Rectal smooth muscle tissue (tissue), 1 donor: ENCODE results near the gene ASRGL1.
"Not testable (repeated sequence)": the region's sequence is repeated elsewhere in the genome, so short reads cannot be mapped to it uniquely, and the experiment has no call there.

Source experiments
- H3K27ac ChIP-seq: one replicate; pipeline ENCODE4 v1.7.0; 2013; ENCODE audit warnings: low read depth, low read length, inconsistent platforms
- H3K27me3 ChIP-seq: one replicate; pipeline ENCODE4 v1.7.0; 2013; ENCODE audit warnings: low read length; ENCODE audit not compliant: control insufficient read depth, insufficient read depth
- H3K36me3 ChIP-seq: one replicate; pipeline ENCODE4 v1.7.0; 2013; ENCODE audit warnings: low read length; ENCODE audit not compliant: control insufficient read depth, insufficient read depth
- H3K4me1 ChIP-seq: one replicate; pipeline ENCODE4 v1.7.0; 2013; ENCODE audit warnings: low read length; ENCODE audit not compliant: control insufficient read depth, insufficient read depth
- H3K4me3 ChIP-seq: one replicate; pipeline ENCODE4 v1.7.0; 2013; ENCODE audit warnings: low read length
- H3K9ac ChIP-seq: one replicate; pipeline ENCODE4 v1.7.0; 2013; ENCODE audit warnings: low read length

Gene ASRGL1

GRCh38 chr11:62331264-62331663 is 6.0 kb upstream of the ASRGL1 start:
- not testable (repeated sequence) for H3K9ac ChIP-seq, H3K27ac ChIP-seq, H3K4me1 ChIP-seq, H3K27me3 ChIP-seq, H3K4me3 ChIP-seq, H3K36me3 ChIP-seq

DNA sequence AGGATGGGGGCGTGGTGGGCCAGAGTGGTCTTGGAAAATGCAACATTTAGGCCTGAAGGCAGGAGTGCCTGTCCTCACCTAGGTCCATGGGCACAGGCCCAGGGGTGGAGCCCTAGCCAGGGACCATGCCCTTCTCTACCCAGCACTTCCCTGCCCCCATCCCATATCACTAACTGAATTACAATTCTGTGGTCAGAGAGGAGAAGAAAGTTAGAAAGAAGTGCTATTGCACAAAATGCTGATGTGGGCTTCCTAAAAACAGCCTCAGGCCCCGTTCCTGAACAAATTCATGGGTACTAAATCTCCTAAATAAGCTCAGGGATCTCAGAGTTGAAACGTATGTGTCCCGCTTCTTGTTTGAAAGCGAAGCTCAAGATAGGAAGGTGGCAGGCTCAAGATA is 3.5 kb upstream of the ASRGL1 start:
- Histone ChIP-seq H3K4me1 (no peaks in the 10 kb centered on the region), H3K27me3 (no peaks in the 10 kb centered on the region), H3K36me3 (no peaks in the 10 kb centered on the region), H3K9ac (no peak overlapping the region), H3K27ac (no peak overlapping the region), H3K4me3 (no peak overlapping the region)

DNA sequence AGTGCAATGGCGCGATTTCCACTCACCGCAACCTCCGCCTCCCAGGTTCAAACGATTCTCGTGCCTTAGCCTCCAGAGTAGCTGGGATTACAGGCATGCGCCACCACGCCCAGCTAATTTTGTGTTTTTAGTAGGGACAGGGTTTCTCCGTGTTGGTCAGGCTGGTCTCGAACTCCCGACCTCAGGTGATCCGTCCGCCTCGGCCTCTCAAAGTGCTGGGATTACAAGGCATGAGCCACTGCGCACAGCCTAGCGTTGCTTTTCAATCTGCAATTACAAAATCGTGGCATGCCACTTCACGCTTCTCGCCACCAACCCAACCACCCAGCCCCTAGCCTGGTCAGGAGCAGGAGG is 322 bp upstream of the ASRGL1 start:
- peak overlapping the region; percentile 69 for H3K4me3 ChIP-seq
- H3K27me3 ChIP-seq, H3K36me3 ChIP-seq, H3K9ac ChIP-seq, H3K4me1 ChIP-seq, H3K27ac ChIP-seq: not testable (repeated sequence)

DNA sequence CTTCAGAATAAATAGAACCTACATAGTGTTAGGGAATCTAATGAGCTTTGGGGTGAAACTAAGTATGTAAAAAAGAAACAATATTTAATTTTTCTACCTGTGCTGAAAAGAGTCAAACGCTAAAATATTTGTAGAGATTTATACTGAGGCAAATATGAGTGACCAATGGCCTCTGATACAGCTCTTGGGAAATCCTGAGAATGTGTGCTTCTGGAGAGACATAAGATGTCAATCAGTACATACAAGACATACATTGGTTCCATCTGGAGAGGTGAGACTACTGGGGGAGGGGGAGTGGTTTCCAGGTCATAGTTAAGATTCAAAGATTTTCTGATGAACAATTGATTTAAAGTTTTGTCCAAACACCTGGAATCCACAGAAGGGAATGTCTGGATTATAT is 970 bp downstream of the ASRGL1 start:
- no peaks in the 10 kb centered on the region for H3K27me3 ChIP-seq
- H3K4me1 ChIP-seq: no peaks in the 10 kb centered on the region
- H3K36me3 ChIP-seq: no peaks in the 10 kb centered on the region
- no peak overlapping the region for H3K9ac ChIP-seq
- H3K4me3 ChIP-seq: peak overlapping the region; percentile 69
- no peak overlapping the region for H3K27ac ChIP-seq

GRCh38 chr11:62340269-62340901 is 3.1 kb downstream of the ASRGL1 start:
- no peaks in the 10 kb centered on the region for H3K36me3 ChIP-seq
- no peak overlapping the region for H3K9ac ChIP-seq
- H3K4me1 ChIP-seq: no peaks in the 10 kb centered on the region
- H3K27me3 ChIP-seq: no peaks in the 10 kb centered on the region
- no peak overlapping the region for H3K27ac ChIP-seq
- no peak overlapping the region for H3K4me3 ChIP-seq

GRCh38 chr11:62341588-62341987 is 4.3 kb downstream of the ASRGL1 start:
- Histone ChIP-seq H3K36me3 (no peaks in the 10 kb centered on the region), H3K27ac (no peak overlapping the region), H3K9ac (no peak overlapping the region), H3K4me1 (no peaks in the 10 kb centered on the region), H3K4me3 (no peak overlapping the region), H3K27me3 (no peaks in the 10 kb centered on the region)

DNA sequence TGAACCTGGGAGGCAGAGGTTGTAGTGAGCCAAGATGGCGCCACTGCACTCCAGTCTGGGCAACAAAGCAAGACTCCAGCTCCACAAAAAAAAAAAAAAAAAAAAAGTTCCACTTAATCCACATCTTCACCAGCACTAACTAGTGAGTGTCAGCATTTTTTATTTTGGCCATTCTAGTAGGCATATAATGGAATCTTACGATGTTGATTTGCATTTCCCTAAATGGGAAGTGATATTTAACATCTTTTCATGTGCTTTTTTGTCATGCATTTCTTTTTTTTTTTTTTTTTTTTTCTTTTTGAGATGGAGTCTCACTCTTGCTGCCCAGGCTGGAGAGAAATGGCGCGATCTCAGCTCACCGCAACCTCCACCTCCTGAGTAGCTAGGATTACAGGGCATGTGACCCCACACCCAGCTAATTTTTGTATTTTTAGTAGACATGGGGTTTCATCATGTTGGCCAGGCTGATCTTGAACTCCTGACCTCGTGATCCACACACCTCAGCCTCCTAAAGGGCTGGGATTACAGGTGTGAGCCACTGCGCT is 6.5 kb downstream of the ASRGL1 start:
- not testable (repeated sequence) for H3K4me1 ChIP-seq, H3K36me3 ChIP-seq, H3K9ac ChIP-seq, H3K27ac ChIP-seq, H3K4me3 ChIP-seq, H3K27me3 ChIP-seq

DNA sequence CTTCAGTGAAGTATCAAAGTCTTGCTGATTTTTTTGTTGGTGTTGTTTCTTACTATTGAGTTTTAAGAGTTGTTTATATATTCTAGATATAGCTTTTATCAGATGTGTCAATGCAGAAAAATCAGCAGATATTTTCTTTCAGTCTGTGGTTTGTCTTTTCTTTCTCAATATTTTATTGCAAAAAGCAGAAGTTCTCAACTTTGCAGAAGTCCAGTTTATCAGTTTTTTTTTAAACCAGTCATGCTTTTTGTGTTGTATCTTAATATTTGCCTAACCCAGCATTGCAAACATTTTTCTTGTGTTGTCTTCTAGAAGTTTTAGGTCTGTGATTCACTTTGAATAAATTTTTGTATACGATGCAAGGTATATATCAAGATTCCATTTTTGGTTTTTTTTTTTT is 7.0 kb downstream of the ASRGL1 start:
- H3K4me1 ChIP-seq: no peaks in the 10 kb centered on the region
- H3K9ac ChIP-seq: no peak overlapping the region
- H3K4me3 ChIP-seq: no peak overlapping the region
- no peaks in the 10 kb centered on the region for H3K27me3 ChIP-seq
- no peak overlapping the region for H3K27ac ChIP-seq
- H3K36me3 ChIP-seq: no peaks in the 10 kb centered on the region

- Histone ChIP-seq H3K4me1 (no peaks in the 10 kb centered on the region), H3K9ac (no peak overlapping the region), H3K4me3 (no peak overlapping the region), H3K27me3 (no peaks in the 10 kb centered on the region), H3K36me3 (no peaks in the 10 kb centered on the region), H3K27ac (no peak overlapping the region)
These were observed 8.6 kb downstream of the ASRGL1 start for GRCh38 chr11:62345861-62346260.

DNA sequence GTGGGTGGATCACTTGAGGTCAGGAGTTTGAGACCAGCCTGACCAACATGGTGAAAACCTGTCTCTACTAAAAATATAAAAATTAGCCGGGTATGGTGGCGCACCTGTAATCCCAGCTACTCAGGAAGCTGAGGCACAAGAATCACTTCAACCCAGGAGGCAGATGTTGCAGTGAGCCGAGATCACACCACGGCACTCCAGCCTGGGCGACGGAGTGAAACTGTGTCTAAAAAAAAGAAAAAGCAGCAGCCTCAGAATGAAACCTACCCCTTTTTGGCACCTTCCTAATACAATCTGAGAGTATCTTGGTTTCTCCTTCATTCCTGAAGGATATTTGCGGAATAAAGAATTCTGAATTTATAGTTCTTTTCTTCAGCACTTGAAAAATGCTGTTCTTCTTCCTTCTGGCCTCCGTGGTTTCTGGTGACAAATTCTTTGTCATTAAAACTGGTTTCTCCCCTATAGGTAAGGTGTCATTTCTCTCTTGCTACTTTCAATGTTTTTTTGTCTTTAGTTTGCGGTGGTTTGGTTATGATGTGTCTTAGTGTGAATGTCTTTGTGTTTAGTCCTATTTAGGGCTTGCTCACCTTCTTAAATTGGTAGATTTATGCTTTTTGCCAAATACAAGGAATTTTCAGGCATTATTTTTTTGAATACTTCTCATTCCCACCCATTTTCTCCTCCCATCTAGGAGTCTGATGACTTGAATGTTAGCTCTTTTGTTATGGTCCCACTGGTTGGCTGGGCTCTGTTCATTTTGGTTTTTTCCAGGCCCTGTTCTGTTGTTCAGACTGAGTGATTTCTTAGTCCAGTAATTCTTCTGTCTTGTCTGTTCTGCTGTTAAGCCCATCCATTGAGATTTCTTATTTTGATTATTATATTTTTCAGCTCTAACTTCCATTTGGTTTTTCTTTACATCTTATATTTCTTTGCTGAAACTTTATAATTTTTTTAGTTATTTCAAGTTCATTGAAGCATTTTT is 15.4 kb downstream of the ASRGL1 start:
- Histone ChIP-seq H3K36me3 (no peaks in the 10 kb centered on the region), H3K4me3 (no peak overlapping the region), H3K27ac (no peak overlapping the region), H3K27me3 (no peaks in the 10 kb centered on the region), H3K4me1 (no peaks in the 10 kb centered on the region), H3K9ac (no peak overlapping the region)

DNA sequence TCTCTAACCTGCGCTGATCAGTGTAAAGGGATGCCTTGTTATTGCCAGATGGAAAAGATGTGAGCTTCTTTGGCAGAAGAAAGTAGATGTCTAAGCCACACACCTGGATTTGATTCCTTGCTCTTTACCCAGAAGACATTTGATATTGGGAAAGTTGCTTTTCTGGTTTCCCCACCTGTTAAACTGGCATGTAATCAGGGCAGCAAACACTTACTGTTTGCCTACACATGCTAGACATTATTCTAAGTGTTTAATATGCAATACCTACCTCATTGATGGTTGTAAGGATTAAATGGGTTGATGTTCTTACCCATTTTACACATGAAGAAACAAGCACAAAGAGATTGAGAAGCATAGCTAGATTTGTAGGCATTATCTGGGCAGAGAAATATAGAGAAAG is 16.6 kb downstream of the ASRGL1 start:
- H3K4me1 ChIP-seq: no peaks in the 10 kb centered on the region

GRCh38 chr11:62358273-62358672 is 21.0 kb downstream of the ASRGL1 start:
- H3K4me1 ChIP-seq: no peaks in the 10 kb centered on the region
- H3K27ac ChIP-seq: no peak overlapping the region
- H3K36me3 ChIP-seq: no peaks in the 10 kb centered on the region
- no peaks in the 10 kb centered on the region for H3K27me3 ChIP-seq
- H3K4me3 ChIP-seq: no peak overlapping the region
- no peak overlapping the region for H3K9ac ChIP-seq

More for the DNA sequence above, 16.6 kb downstream of the ASRGL1 start:
- Histone ChIP-seq H3K27me3 (no peaks in the 10 kb centered on the region), H3K4me3 (no peak overlapping the region), H3K36me3 (no peaks in the 10 kb centered on the region), H3K27ac (no peak overlapping the region), H3K9ac (no peak overlapping the region)
